Spleen (tissue), 11 donors: ENCODE results near the gene SPATA7. TPM values are rescaled to one million over a fixed set of nuclear protein-coding genes. Genes with fewer than 3 reads are reported as not detected.

Source experiments
- DNase-seq: peaks from one replicate; pipeline ENCODE4 v3.0.0-alpha.2; 2020
- H3K27ac ChIP-seq, 8 donors: fragments of 200-600 bp; sonication (generic) in 7 of 8; 1 replicate in 4 of 8; 2 replicates in 4 of 8; pipeline versions ENCODE4 v1.5.0 to v1.8.0; 2016 to 2021; ENCODE audit warnings: inconsistent platforms in 4 of 8, mild to moderate bottlenecking in 4 of 8, moderate library complexity in 1 of 8
- H3K27me3 ChIP-seq, 7 donors: fragments of 200-600 bp; sonication (generic) in 6 of 7; replicated peaks in 1 of 7; 1 replicate in 4 of 7; 2 replicates in 3 of 7; pipeline versions ENCODE4 v1.5.0 to v1.8.0; 2016 to 2021; ENCODE audit warnings: inconsistent platforms in 3 of 7, mild to moderate bottlenecking in 1 of 7
- H3K36me3 ChIP-seq, 6 donors: fragments of 200-600 bp; sonication (generic) in 5 of 6; 1 replicate in 4 of 6; 2 replicates in 2 of 6; pipeline versions ENCODE4 v1.5.0 to v1.8.0; 2016 to 2021; ENCODE audit warnings: inconsistent platforms in 2 of 6
- H3K4me1 ChIP-seq, 6 donors: fragments of 200-600 bp; sonication (generic) in 5 of 6; 1 replicate in 3 of 6; 2 replicates in 3 of 6; pipeline versions ENCODE4 v1.5.0 to v1.8.0; 2016 to 2021; ENCODE audit warnings: inconsistent platforms in 3 of 6
- H3K4me3 ChIP-seq, 8 donors: fragments of 200-600 bp; sonication (generic) in 7 of 8; 1 replicate in 4 of 8; 2 replicates in 4 of 8; pipeline versions ENCODE4 v1.5.0 to v1.8.0; 2016 to 2021; ENCODE audit warnings: inconsistent platforms in 4 of 8, mild to moderate bottlenecking in 4 of 8, moderate library complexity in 2 of 8
- H3K9me3 ChIP-seq, 8 donors: fragments of 200-600 bp; sonication (generic) in 7 of 8; 1 replicate in 4 of 8; 2 replicates in 4 of 8; pipeline versions ENCODE4 v1.5.0 to v1.8.0; 2016 to 2021; ENCODE audit warnings: inconsistent platforms in 4 of 8
- POLR2A ChIP-seq, 3 donors: fragments of 450-650 bp; IDR thresholded peaks; one replicate each; pipeline ENCODE4 v1.5.1; 2017; ENCODE audit warnings: antibody characterized with exemption in 3 of 3, mild to moderate bottlenecking in 1 of 3
- POLR2AphosphoS5 ChIP-seq, 3 donors: sonication (generic); formaldehyde crosslinking; IDR thresholded peaks; one replicate each; pipeline ENCODE4 v1.5.1; 2017; ENCODE audit warnings: antibody characterized with exemption in 3 of 3
- WGBS, 5 donors: extraction: QIAGEN DNeasy Blood & Tissue Kit in 3 of 5; methylation state at CpG; one replicate each; pipeline versions ENCODE4 v1.1.5 to v1.1.7; 2013 to 2018; 5-methylcytosine and 5-hydroxymethylcytosine counted together
- intact Hi-C: fragments of 100-400 bp; cut with DNase I; formaldehyde crosslinking; loops from one replicate; pipeline ENCODE4 v1.15.0; 2023; ENCODE audit warnings: low total_unique reads
- polyA plus RNA-seq, 3 donors: library from polyadenylated mRNA; stranded (reverse); fragments of 200-250 nt; gene quantifications; one replicate each; pipeline ENCODE4 v1.2.1, GENCODE V29; 2013
- total RNA-seq, 7 donors: library from RNA; depleted of rRNA in 3 of 7; stranded (reverse); fragments of >200 nt in 3 of 7; fragmentation: NEBNext Ultra II Directional in 4 of 7; extraction: Animal tissue kit (Norgen Biotek cat#: 25700) in 4 of 7; gene quantifications; one replicate each; pipeline versions ENCODE4 v1.1.0 to v1.2.1, GENCODE V29; 2016 to 2021
- TF ChIP-seq, protein P1 (sequence below), 11 experiments: fragments of 200-600 bp in 7 of 11; fragments of 450-650 bp in 4 of 11; sonication (generic) in 4 of 11; IDR thresholded peaks in 8 of 11; conservative IDR thresholded peaks in 3 of 11; 1 replicate in 7 of 11; 2 replicates in 4 of 11; pipeline versions ENCODE4 v1.4.0 to v1.8.0; 2016 to 2021; ENCODE audit warnings: antibody characterized with exemption in 11 of 11, inconsistent platforms in 4 of 11, mild to moderate bottlenecking in 1 of 11
- donor health status: healthy with polysubstance abuse.
- donor health status: DM: no; HTN: no; CAD: no; lungs with moderate emphysema.
- donor health status: DM: no; HTN: no; CAD: no.
- donor health status: Bipolar disorder and iron deficiency.
- donor health status: healthy.
- donor health status: DM: no; HTN: no; CAD: no.
- donor health status: DM: yes; HTN: yes; CAD: no.

Gene SPATA7
- total and polyA plus RNA-seq, 10 donors: 2.8 to 18.7 (median 6.3) TPM

DNA sequence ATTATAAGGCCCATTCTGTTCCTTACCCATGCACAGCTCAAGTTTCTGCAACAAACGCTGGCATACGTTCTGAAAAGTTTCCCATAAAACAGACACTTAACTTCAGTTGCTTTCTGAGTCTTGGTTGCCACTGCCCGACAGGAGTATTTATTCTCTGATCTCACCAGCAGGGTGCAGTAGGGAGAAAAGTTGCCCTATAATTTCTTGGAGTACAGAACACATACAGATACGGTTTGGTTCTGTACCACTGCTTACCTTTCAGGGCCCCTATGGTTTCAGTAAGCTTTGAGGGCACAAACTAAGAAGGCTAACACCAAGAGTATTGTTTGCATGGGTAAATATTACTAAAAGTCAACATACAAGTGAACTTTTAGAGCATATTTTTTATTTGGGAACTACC, 77.9 kb downstream of the SPATA7 start:
- H3K9me3 ChIP-seq: peaks cover 0 to 29% (median 12%) of the 10 kb centered on the region in 8 donors
- DNase-seq: no peak
- no peak overlapping the region for H3K27ac ChIP-seq
- H3K27me3 ChIP-seq: no peaks in the 10 kb centered on the region
- intact Hi-C loops: no loop called here
- TF ChIP-seq, protein P1, sequence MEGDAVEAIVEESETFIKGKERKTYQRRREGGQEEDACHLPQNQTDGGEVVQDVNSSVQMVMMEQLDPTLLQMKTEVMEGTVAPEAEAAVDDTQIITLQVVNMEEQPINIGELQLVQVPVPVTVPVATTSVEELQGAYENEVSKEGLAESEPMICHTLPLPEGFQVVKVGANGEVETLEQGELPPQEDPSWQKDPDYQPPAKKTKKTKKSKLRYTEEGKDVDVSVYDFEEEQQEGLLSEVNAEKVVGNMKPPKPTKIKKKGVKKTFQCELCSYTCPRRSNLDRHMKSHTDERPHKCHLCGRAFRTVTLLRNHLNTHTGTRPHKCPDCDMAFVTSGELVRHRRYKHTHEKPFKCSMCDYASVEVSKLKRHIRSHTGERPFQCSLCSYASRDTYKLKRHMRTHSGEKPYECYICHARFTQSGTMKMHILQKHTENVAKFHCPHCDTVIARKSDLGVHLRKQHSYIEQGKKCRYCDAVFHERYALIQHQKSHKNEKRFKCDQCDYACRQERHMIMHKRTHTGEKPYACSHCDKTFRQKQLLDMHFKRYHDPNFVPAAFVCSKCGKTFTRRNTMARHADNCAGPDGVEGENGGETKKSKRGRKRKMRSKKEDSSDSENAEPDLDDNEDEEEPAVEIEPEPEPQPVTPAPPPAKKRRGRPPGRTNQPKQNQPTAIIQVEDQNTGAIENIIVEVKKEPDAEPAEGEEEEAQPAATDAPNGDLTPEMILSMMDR (IDR thresholded peaks at IDR 0.05 in 8 of 11, conservative IDR thresholded peaks at IDR 0.05 in 3 of 11): peak in 2 of 11 experiments; percentile 8 to 25
- no peak for TF ChIP-seq POLR2A (IDR thresholded peaks at IDR 0.05)
- H3K4me1 ChIP-seq: no peaks in the 10 kb centered on the region
- 75 to 89% (median 85%) methylated on average over 4 of the region's 4 CpGs for WGBS, 5 donors
- H3K36me3 ChIP-seq: peaks cover 0 to 33% (median 5%) of the 10 kb centered on the region in 6 donors
- no peak overlapping the region for H3K4me3 ChIP-seq

DNA sequence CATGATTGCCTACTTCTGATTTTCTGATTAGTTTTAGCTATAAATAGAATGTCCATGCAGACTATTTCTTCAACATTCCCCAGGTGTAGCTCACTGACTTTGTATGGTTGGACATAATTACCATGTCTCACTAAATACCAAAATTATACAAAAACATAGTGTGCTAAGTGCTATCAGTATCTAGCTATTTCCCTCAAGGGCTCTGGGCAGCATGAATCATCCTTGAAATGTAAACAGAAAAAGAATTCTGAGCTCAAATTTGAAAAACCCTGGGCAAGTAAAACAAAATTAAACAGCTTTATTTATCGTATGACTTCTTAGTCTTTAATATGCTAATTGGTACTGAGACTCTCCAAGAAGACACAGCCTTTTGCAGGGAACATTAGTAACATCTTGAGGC, 82.9 kb downstream of the SPATA7 start:
- WGBS, 5 donors: 92 to 98% (median 96%) methylated on average over 1 of the region's 1 CpG
- Histone ChIP-seq H3K27me3 (no peaks in the 10 kb centered on the region), H3K9me3 (no peaks in the 10 kb centered on the region), H3K4me3 (no peak overlapping the region), H3K4me1 (no peaks in the 10 kb centered on the region), H3K36me3 (peaks cover 0 to 71% (median 7%) of the 10 kb centered on the region in 6 donors), H3K27ac (no peak overlapping the region)
- no peak for DNase-seq
- intact Hi-C loops: no loop called here
- no peak for TF ChIP-seq POLR2AphosphoS5 (IDR thresholded peaks at IDR 0.05)
- no peak for TF ChIP-seq POLR2A (IDR thresholded peaks at IDR 0.05)
- TF ChIP-seq, protein P1 (IDR thresholded peaks at IDR 0.05 in 8 of 11, conservative IDR thresholded peaks at IDR 0.05 in 3 of 11): no peak

DNA sequence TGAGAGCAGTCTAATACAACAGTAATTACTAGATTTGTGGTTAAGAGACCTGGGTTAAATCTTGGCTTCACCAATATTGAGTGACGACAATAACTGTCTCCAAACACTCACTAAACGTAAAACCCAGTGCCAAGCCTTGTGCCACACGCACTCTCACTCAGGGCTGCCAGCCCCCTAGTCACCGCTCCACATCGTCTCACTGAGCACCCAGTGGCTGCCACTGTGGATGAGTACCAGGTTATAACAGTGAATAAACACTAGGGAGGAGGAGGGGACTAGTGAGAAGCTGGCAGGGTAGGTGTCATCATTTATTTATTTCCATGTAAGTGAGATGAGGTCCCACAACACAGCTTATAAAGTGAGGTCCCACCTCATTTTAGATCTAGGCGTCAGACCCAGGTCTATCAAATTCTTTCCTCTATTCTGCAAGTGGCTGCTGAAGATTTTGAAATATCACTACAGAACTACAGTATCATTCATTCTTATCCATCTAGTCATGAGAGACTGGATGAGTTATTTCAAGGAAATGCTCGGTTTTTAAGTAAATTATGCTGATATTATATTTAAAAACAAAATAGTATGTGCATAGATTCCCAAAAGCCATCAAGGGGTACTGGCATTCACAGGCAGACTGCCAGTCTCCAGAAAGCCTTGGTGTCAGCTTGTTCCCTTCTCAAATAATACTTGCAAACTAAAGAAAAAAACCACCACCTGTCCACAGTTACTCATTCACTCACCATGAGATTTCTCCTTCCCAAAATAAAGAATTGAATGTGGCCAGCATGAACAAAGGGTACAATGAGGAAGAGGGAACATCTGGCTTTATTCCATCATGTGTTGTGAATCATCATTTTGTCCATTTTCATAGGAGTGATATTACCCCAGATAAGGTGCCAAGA, 85.3 kb downstream of the SPATA7 start:
- Histone ChIP-seq H3K36me3 (peaks cover 0 to 60% (median 7%) of the 10 kb centered on the region in 6 donors), H3K4me1 (no peaks in the 10 kb centered on the region), H3K4me3 (no peak overlapping the region), H3K27me3 (no peaks in the 10 kb centered on the region), H3K27ac (no peak overlapping the region), H3K9me3 (no peaks in the 10 kb centered on the region)
- TF ChIP-seq, protein P1 (IDR thresholded peaks at IDR 0.05 in 8 of 11, conservative IDR thresholded peaks at IDR 0.05 in 3 of 11): no peak
- WGBS, 5 donors: 89 to 94% (median 92%) methylated on average over 7 of the region's 7 CpGs
- intact Hi-C loops: no loop called here
- DNase-seq: no peak

DNA sequence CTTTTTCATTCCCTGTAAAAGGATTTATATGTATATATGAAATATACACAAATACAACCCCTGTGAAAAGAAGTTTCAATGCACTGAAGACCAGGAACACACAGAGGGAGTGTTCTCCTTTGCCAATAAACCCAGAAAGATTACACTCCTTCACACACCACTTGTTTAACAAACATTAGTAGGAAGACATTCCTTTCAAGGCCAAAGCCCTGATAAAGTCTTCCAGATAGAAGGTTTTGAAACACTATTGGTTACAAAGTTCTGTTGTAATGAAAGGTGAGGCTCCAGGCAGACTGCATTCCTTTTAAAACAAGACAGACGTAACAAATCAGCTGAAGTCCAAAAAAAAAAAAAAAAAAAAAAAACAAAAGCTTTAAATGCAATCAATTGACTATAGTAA, 88.3 kb downstream of the SPATA7 start:
- TF ChIP-seq POLR2A (IDR thresholded peaks at IDR 0.05): no peak
- no peak for TF ChIP-seq POLR2AphosphoS5 (IDR thresholded peaks at IDR 0.05)
- TF ChIP-seq, protein P1 (IDR thresholded peaks at IDR 0.05 in 8 of 11, conservative IDR thresholded peaks at IDR 0.05 in 3 of 11): no peak
- peaks cover 0 to 2% (median 0%) of the 10 kb centered on the region in 8 donors for H3K9me3 ChIP-seq
- no peaks in the 10 kb centered on the region for H3K4me1 ChIP-seq
- WGBS, 5 donors: 95 to 100% (median 97%) methylated on average over 1 of the region's 1 CpG
- no peak overlapping the region for H3K27ac ChIP-seq
- intact Hi-C loops: no loop called here
- peaks cover 0 to 58% (median 6%) of the 10 kb centered on the region in 6 donors for H3K36me3 ChIP-seq
- H3K27me3 ChIP-seq: no peaks in the 10 kb centered on the region
- H3K4me3 ChIP-seq: no peak overlapping the region
- DNase-seq: no peak
